GM23338 (cell line): ENCODE data around the gene DNAJC1. TPM values are rescaled to one million over a fixed set of nuclear protein-coding genes. Genes with fewer than 3 reads are reported as not detected.

ENCODE experiments used
- ATAC-seq: fragments of 200-7000 bp; cut with Tn5 transposase; 3 replicates; pipeline ENCODE4 v1.9.1; 2020
- DNase-seq: peaks from one replicate; pipeline ENCODE4 v3.0.0-alpha.2; 2015; ENCODE audit warnings: low spot score
- H2AFZ ChIP-seq: fragments of 200-600 bp; sonication (generic); 2 replicates; pipeline ENCODE4 v1.8.0; 2016; ENCODE audit warnings: antibody characterized with exemption, mild to moderate bottlenecking, moderate library complexity
- H3F3A ChIP-seq: fragments of 200-600 bp; sonication (generic); replicated peaks from 2 replicates; pipeline ENCODE4 v1.8.0; 2017; ENCODE audit warnings: antibody characterized with exemption, mixed run types, low read depth
- H3K27ac ChIP-seq: fragments of 200-600 bp; sonication (generic); 2 replicates; pipeline ENCODE4 v1.6.1; 2016; ENCODE audit warnings: low read depth
- H3K27me3 ChIP-seq: fragments of 200-600 bp; sonication (generic); 2 replicates; pipeline ENCODE4 v1.8.0; 2016; ENCODE audit warnings: mild to moderate bottlenecking, mixed run types, moderate library complexity; ENCODE audit not compliant: insufficient read depth
- H3K36me3 ChIP-seq: fragments of 200-600 bp; sonication (generic); 2 replicates; pipeline ENCODE4 v1.8.0; 2016; ENCODE audit warnings: mild to moderate bottlenecking; ENCODE audit not compliant: insufficient read depth
- H3K4me1 ChIP-seq: fragments of 200-600 bp; sonication (generic); 2 replicates; pipeline ENCODE4 v1.8.0; 2016; ENCODE audit warnings: mild to moderate bottlenecking, moderate library complexity; ENCODE audit not compliant: insufficient read depth
- H3K4me2 ChIP-seq: fragments of 200-600 bp; sonication (generic); 2 replicates; pipeline ENCODE4 v1.7.1; 2017; ENCODE audit warnings: mixed run types
- H3K4me3 ChIP-seq: fragments of 200-600 bp; sonication (generic); 2 replicates; pipeline ENCODE4 v1.6.1; 2016; ENCODE audit warnings: mixed run types
- H3K79me2 ChIP-seq: fragments of 200-600 bp; sonication (generic); replicated peaks from 2 replicates; pipeline ENCODE4 v1.8.0; 2017; ENCODE audit warnings: mild to moderate bottlenecking; ENCODE audit not compliant: insufficient read depth
- H3K9me2 ChIP-seq: fragments of 200-600 bp; sonication (generic); 2 replicates; pipeline ENCODE4 v1.8.0; 2017; ENCODE audit not compliant: insufficient read depth
- H4K20me1 ChIP-seq: fragments of 200-600 bp; sonication (generic); replicated peaks from 2 replicates; pipeline ENCODE4 v1.8.0; 2017; ENCODE audit warnings: mild to moderate bottlenecking; ENCODE audit not compliant: insufficient read depth
- H3K27ac Mint-ChIP-seq: 2 replicates; pipeline ENCODE4 v1.8.0; 2020; ENCODE audit warnings: inconsistent platforms, mild to moderate bottlenecking, moderate library complexity, mixed read lengths
- H3K27me3 Mint-ChIP-seq: 3 replicates; pipeline ENCODE4 v1.8.0; 2022; ENCODE audit warnings: low read depth, mild to moderate bottlenecking, moderate library complexity, mixed read lengths, inconsistent platforms; ENCODE audit not compliant: insufficient read depth, poor library complexity
- H3K36me3 Mint-ChIP-seq: 3 replicates; pipeline ENCODE4 v1.8.0; 2021; ENCODE audit warnings: low read depth, mild to moderate bottlenecking, inconsistent platforms, moderate library complexity, mixed read lengths
- H3K4me1 Mint-ChIP-seq: 3 replicates; pipeline ENCODE4 v1.8.0; 2020; ENCODE audit warnings: mild to moderate bottlenecking, inconsistent platforms, mixed read lengths
- H3K4me3 Mint-ChIP-seq: 3 replicates; pipeline ENCODE4 v1.8.0; 2021; ENCODE audit warnings: moderate library complexity, mild to moderate bottlenecking, inconsistent platforms, mixed read lengths
- H3K9me3 Mint-ChIP-seq: 3 replicates; pipeline ENCODE4 v1.8.0; 2020; ENCODE audit warnings: moderate library complexity, mild to moderate bottlenecking, inconsistent platforms, mixed read lengths
- CREB1 ChIP-seq: fragments of 250-450 bp; sonication (Bioruptor Pico); IDR thresholded peaks from 2 replicates; pipeline ENCODE4 v1.5.0; 2020; ENCODE audit warnings: low read depth, mild to moderate bottlenecking, moderate library complexity
- JUNB ChIP-seq: IDR thresholded peaks from one replicate; pipeline ENCODE4 v1.6.1; 2016; ENCODE audit warnings: antibody characterized with exemption; ENCODE audit not compliant: unreplicated experiment
- STAT1 ChIP-seq: IDR thresholded peaks from one replicate; pipeline ENCODE4 v1.6.1; 2016; ENCODE audit warnings: antibody characterized with exemption; ENCODE audit not compliant: unreplicated experiment
- ZNF114 ChIP-seq: fragments of 250-450 bp; sonication (Bioruptor Pico); IDR thresholded peaks from 2 replicates; pipeline ENCODE4 v1.5.0; 2020; ENCODE audit warnings: mild to moderate bottlenecking, moderate library complexity
- ZNF331 ChIP-seq: fragments of 250-450 bp; sonication (Bioruptor Pico); IDR thresholded peaks from 2 replicates; pipeline ENCODE4 v1.5.0; 2020; ENCODE audit warnings: low read depth, mild to moderate bottlenecking, moderate library complexity
- polyA plus RNA-seq: library from polyadenylated mRNA; unstranded; fragments of >200 nt; fragmentation: Nextera tagmentation; extraction: Ambion mirVana; gene quantifications from 2 replicates; pipeline ENCODE4 v1.2.1, GENCODE V29; 2016
- total RNA-seq: library from RNA; depleted of rRNA; stranded (reverse); fragments of >200 nt; shearing (Covaris generic); gene quantifications from 2 replicates; pipeline ENCODE4 v1.2.3, GENCODE V29; 2014
- TF ChIP-seq, protein P1 (sequence below): IDR thresholded peaks from 2 replicates; pipeline ENCODE4 v1.6.1; 2016; ENCODE audit warnings: antibody characterized with exemption
- TF ChIP-seq, protein P2 (sequence below): fragments of 250-450 bp; sonication (Bioruptor Pico); IDR thresholded peaks from 2 replicates; pipeline ENCODE4 v1.5.0; 2020; ENCODE audit warnings: mild to moderate bottlenecking, moderate library complexity
- TF ChIP-seq, protein P3 (sequence below): IDR thresholded peaks from one replicate; pipeline ENCODE4 v1.6.1; 2018; ENCODE audit warnings: antibody characterized with exemption; ENCODE audit not compliant: unreplicated experiment
- TF ChIP-seq, protein P4 (sequence below), 2 experiments: fragments of 200-600 bp in 1 of 2; sonication (generic) in 1 of 2; conservative IDR thresholded peaks; 2 replicates each; pipeline versions ENCODE4 v1.5.1 to v1.6.1; 2016 to 2017; ENCODE audit warnings: antibody characterized with exemption in 2 of 2, low read depth in 2 of 2, mild to moderate bottlenecking in 2 of 2, moderate library complexity in 1 of 2

Gene DNAJC1
- total and polyA plus RNA-seq, 2 experiments from 2014 or later = 38.6 to 45.3 TPM

DNA sequence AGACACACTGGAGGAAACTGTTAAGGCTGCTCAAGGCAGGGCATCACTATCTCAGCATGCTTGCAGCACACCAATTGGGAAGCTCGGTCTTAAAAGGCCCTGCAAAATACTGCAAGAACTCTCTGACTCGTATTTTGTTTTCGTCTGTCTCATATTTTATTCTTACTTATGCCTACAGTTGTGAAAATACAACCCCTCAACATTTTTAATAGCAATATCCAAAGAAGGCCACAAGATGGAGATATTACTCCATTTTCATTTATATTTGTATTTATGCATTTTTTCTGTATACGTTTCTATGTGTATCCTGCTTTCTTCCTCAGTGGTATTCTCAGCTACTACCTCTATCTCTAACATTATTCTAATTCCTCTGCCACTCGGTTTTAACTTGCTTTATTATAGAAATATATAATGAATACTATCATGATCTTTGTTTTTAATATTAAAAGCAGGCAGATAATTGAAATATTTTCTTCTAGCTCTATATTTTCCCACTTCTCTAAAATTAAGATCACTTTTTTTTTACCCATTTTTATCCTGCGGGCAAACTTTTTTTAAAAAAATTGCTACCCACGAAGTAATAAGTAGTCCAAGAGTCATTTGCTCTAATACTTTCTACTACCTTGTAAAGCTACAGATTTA, 10.0 kb downstream of the DNAJC1 start:
- no peak overlapping the region for H3K4me3 Mint-ChIP-seq

More for the DNA sequence above, 10.0 kb downstream of the DNAJC1 start:
- H3K27ac ChIP-seq = no peak overlapping the region
- H3K4me2 ChIP-seq = no peak overlapping the region
- H2AFZ ChIP-seq = no peak overlapping the region
- no peaks in the 10 kb centered on the region for H3K9me2 ChIP-seq
- peaks cover 6% of the 10 kb centered on the region; the same call in 2 of the 3 replicates for H3K4me1 Mint-ChIP-seq
- H3K27me3 Mint-ChIP-seq = no peaks in the 10 kb centered on the region
- H4K20me1 ChIP-seq = no peaks in the 10 kb centered on the region
- H3K27me3 ChIP-seq = no peaks in the 10 kb centered on the region
- TF ChIP-seq, protein P1, sequence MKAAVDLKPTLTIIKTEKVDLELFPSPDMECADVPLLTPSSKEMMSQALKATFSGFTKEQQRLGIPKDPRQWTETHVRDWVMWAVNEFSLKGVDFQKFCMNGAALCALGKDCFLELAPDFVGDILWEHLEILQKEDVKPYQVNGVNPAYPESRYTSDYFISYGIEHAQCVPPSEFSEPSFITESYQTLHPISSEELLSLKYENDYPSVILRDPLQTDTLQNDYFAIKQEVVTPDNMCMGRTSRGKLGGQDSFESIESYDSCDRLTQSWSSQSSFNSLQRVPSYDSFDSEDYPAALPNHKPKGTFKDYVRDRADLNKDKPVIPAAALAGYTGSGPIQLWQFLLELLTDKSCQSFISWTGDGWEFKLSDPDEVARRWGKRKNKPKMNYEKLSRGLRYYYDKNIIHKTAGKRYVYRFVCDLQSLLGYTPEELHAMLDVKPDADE = no peak
- TF ChIP-seq, protein P2, sequence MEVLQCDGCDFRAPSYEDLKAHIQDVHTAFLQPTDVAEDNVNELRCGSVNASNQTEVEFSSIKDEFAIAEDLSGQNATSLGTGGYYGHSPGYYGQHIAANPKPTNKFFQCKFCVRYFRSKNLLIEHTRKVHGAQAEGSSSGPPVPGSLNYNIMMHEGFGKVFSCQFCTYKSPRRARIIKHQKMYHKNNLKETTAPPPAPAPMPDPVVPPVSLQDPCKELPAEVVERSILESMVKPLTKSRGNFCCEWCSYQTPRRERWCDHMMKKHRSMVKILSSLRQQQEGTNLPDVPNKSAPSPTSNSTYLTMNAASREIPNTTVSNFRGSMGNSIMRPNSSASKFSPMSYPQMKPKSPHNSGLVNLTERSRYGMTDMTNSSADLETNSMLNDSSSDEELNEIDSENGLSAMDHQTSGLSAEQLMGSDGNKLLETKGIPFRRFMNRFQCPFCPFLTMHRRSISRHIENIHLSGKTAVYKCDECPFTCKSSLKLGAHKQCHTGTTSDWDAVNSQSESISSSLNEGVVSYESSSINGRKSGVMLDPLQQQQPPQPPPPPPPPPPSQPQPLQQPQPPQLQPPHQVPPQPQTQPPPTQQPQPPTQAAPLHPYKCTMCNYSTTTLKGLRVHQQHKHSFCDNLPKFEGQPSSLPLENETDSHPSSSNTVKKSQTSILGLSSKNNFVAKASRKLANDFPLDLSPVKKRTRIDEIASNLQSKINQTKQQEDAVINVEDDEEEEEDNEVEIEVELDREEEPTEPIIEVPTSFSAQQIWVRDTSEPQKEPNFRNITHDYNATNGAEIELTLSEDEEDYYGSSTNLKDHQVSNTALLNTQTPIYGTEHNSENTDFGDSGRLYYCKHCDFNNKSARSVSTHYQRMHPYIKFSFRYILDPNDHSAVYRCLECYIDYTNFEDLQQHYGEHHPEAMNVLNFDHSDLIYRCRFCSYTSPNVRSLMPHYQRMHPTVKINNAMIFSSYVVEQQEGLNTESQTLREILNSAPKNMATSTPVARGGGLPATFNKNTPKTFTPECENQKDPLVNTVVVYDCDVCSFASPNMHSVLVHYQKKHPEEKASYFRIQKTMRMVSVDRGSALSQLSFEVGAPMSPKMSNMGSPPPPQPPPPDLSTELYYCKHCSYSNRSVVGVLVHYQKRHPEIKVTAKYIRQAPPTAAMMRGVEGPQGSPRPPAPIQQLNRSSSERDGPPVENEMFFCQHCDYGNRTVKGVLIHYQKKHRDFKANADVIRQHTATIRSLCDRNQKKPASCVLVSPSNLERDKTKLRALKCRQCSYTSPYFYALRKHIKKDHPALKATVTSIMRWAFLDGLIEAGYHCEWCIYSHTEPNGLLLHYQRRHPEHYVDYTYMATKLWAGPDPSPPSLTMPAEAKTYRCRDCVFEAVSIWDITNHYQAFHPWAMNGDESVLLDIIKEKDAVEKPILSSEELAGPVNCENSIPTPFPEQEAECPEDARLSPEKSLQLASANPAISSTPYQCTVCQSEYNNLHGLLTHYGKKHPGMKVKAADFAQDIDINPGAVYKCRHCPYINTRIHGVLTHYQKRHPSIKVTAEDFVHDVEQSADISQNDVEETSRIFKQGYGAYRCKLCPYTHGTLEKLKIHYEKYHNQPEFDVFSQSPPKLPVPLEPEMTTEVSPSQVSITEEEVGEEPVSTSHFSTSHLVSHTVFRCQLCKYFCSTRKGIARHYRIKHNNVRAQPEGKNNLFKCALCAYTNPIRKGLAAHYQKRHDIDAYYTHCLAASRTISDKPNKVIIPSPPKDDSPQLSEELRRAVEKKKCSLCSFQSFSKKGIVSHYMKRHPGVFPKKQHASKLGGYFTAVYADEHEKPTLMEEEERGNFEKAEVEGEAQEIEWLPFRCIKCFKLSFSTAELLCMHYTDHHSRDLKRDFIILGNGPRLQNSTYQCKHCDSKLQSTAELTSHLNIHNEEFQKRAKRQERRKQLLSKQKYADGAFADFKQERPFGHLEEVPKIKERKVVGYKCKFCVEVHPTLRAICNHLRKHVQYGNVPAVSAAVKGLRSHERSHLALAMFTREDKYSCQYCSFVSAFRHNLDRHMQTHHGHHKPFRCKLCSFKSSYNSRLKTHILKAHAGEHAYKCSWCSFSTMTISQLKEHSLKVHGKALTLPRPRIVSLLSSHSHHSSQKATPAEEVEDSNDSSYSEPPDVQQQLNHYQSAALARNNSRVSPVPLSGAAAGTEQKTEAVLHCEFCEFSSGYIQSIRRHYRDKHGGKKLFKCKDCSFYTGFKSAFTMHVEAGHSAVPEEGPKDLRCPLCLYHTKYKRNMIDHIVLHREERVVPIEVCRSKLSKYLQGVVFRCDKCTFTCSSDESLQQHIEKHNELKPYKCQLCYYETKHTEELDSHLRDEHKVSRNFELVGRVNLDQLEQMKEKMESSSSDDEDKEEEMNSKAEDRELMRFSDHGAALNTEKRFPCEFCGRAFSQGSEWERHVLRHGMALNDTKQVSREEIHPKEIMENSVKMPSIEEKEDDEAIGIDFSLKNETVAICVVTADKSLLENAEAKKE (CRISPR knock-in tag) = no peak
- TF ChIP-seq, protein P3, sequence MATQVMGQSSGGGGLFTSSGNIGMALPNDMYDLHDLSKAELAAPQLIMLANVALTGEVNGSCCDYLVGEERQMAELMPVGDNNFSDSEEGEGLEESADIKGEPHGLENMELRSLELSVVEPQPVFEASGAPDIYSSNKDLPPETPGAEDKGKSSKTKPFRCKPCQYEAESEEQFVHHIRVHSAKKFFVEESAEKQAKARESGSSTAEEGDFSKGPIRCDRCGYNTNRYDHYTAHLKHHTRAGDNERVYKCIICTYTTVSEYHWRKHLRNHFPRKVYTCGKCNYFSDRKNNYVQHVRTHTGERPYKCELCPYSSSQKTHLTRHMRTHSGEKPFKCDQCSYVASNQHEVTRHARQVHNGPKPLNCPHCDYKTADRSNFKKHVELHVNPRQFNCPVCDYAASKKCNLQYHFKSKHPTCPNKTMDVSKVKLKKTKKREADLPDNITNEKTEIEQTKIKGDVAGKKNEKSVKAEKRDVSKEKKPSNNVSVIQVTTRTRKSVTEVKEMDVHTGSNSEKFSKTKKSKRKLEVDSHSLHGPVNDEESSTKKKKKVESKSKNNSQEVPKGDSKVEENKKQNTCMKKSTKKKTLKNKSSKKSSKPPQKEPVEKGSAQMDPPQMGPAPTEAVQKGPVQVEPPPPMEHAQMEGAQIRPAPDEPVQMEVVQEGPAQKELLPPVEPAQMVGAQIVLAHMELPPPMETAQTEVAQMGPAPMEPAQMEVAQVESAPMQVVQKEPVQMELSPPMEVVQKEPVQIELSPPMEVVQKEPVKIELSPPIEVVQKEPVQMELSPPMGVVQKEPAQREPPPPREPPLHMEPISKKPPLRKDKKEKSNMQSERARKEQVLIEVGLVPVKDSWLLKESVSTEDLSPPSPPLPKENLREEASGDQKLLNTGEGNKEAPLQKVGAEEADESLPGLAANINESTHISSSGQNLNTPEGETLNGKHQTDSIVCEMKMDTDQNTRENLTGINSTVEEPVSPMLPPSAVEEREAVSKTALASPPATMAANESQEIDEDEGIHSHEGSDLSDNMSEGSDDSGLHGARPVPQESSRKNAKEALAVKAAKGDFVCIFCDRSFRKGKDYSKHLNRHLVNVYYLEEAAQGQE = no peak
- TF ChIP-seq ZNF331 (no peak), STAT1 (no peak), JUNB (no peak), CREB1 (no peak), ZNF114 (CRISPR knock-in tag) (no peak)
- TF ChIP-seq, protein P4, sequence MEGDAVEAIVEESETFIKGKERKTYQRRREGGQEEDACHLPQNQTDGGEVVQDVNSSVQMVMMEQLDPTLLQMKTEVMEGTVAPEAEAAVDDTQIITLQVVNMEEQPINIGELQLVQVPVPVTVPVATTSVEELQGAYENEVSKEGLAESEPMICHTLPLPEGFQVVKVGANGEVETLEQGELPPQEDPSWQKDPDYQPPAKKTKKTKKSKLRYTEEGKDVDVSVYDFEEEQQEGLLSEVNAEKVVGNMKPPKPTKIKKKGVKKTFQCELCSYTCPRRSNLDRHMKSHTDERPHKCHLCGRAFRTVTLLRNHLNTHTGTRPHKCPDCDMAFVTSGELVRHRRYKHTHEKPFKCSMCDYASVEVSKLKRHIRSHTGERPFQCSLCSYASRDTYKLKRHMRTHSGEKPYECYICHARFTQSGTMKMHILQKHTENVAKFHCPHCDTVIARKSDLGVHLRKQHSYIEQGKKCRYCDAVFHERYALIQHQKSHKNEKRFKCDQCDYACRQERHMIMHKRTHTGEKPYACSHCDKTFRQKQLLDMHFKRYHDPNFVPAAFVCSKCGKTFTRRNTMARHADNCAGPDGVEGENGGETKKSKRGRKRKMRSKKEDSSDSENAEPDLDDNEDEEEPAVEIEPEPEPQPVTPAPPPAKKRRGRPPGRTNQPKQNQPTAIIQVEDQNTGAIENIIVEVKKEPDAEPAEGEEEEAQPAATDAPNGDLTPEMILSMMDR (conservative IDR thresholded peaks at IDR 0.05; ENCODE audit: low read depth in 2 of 2) = peak in 1 of 2 experiments; percentile 66; a peak in 3 of 4 replicates
- no peaks in the 10 kb centered on the region for H3K79me2 ChIP-seq
- no peaks in the 10 kb centered on the region for H3K36me3 ChIP-seq
- H3K36me3 Mint-ChIP-seq = no peaks in the 10 kb centered on the region
- H3K27ac Mint-ChIP-seq = no peak overlapping the region
- H3K9me3 Mint-ChIP-seq = peaks cover 2% of the 10 kb centered on the region; the same call in 1 of the 3 replicates
- H3F3A ChIP-seq = no peaks in the 10 kb centered on the region
- no peaks in the 10 kb centered on the region for H3K4me1 ChIP-seq
- no peak for ATAC-seq
- DNase-seq = peak; percentile 24
- no peak overlapping the region for H3K4me3 ChIP-seq
